Activated CD8-positive, alpha-beta T cell treated with anti-CD3 and anti-CD28 coated beads for 36 hours (primary cell): ENCODE measurements around the gene LINC01488. TPM values are rescaled to one million over a fixed set of nuclear protein-coding genes. Genes with fewer than 3 reads are reported as not detected.

Experiments
- ATAC-seq: fragments of 200-7000 bp; cut with Tn5 transposase; one replicate; pipeline ENCODE4 v1.10.0; 2021; ENCODE audit warnings: mild to moderate bottlenecking, moderate library complexity
- CTCF ChIA-PET: fragments of 350-600 bp; sonication (Branson Sonifier 250); formaldehyde crosslinking; loops from one replicate; lab custom pipeline; 2021; ENCODE audit warnings: antibody characterized with exemption; lab: Charles Lee
- POLR2A ChIA-PET: fragments of 350-600 bp; sonication (Branson Sonifier 250); formaldehyde crosslinking; loops from one replicate; lab custom pipeline; 2021; ENCODE audit warnings: antibody characterized with exemption; lab: Charles Lee
- DNase-seq: peaks from one replicate; pipeline ENCODE4 v3.0.0-alpha.2; 2020
- H3K27ac Mint-ChIP-seq: one replicate; pipeline ENCODE4 v1.8.0; 2021; ENCODE audit warnings: mild to moderate bottlenecking, mixed read lengths
- H3K27me3 Mint-ChIP-seq: one replicate; pipeline ENCODE4 v1.8.0; 2021; ENCODE audit warnings: mixed read lengths
- H3K36me3 Mint-ChIP-seq: one replicate; pipeline ENCODE4 v1.8.0; 2021; ENCODE audit warnings: low read depth, mixed read lengths
- H3K4me1 Mint-ChIP-seq: one replicate; pipeline ENCODE4 v1.8.0; 2021; ENCODE audit warnings: low read depth, mixed read lengths
- H3K4me3 Mint-ChIP-seq: one replicate; pipeline ENCODE4 v1.8.0; 2021; ENCODE audit warnings: mild to moderate bottlenecking, moderate library complexity, mixed read lengths
- H3K9me3 Mint-ChIP-seq: one replicate; pipeline ENCODE4 v1.8.0; 2021; ENCODE audit warnings: mixed read lengths
- CTCF ChIP-seq: fragments of 200-600 bp; IDR thresholded peaks from one replicate; pipeline ENCODE4 v1.8.0; 2022; ENCODE audit warnings: antibody characterized with exemption, mild to moderate bottlenecking
- intact Hi-C: fragments of 100-400 bp; cut with micrococcal nuclease; formaldehyde crosslinking; loops from one replicate; pipeline ENCODE4 v1.10.0; 2022
- total RNA-seq, 2 experiments: library from RNA; stranded (reverse); gene quantifications; one replicate each; pipeline ENCODE4 v1.2.3, GENCODE V29; 2021

Gene LINC01488
- total RNA-seq, 2 experiments from 2014 or later = not detected

- ChIA-PET POLR2A (no interaction called here), CTCF (no interaction called here)
- H3K27ac Mint-ChIP-seq = no peak overlapping the region
- no peak for DNase-seq
- H3K4me1 Mint-ChIP-seq = peaks cover 6% of the 10 kb centered on the region
- H3K9me3 Mint-ChIP-seq = no peaks in the 10 kb centered on the region
- intact Hi-C loops = no loop called here
- no peak overlapping the region for H3K4me3 Mint-ChIP-seq
- TF ChIP-seq CTCF = no peak
- no peaks in the 10 kb centered on the region for H3K36me3 Mint-ChIP-seq
- H3K27me3 Mint-ChIP-seq = peaks cover 31% of the 10 kb centered on the region
- ATAC-seq = no peak
These were observed 60.2 kb downstream of the LINC01488 start for GRCh38 chr11:69541501-69542313.

GRCh38 chr11:69542314-69543168 lies 61.1 kb downstream of the LINC01488 start:
- ChIA-PET CTCF (no interaction called here), POLR2A (no interaction called here)
- no peak for ATAC-seq
- no peak for DNase-seq
- no peak for TF ChIP-seq CTCF
- Mint-ChIP-seq H3K27ac (no peak overlapping the region), H3K4me1 (peaks cover 14% of the 10 kb centered on the region), H3K9me3 (no peaks in the 10 kb centered on the region), H3K27me3 (peaks cover 31% of the 10 kb centered on the region), H3K36me3 (no peaks in the 10 kb centered on the region), H3K4me3 (no peak overlapping the region)
- intact Hi-C loops = no loop called here

Other genes with a start within 250 kb of the LINC01488 start
- not detected for gene MYEOV, start 187.5 kb upstream of the LINC01488 start, total RNA-seq
- 1 to 10 TPM; 2.8 to 3.3 TPM for gene CCND1, start 159.5 kb downstream of the LINC01488 start, total RNA-seq
- gene LTO1, start 193.7 kb downstream of the LINC01488 start, total RNA-seq = 10 to 100 TPM; 14.9 to 15.9 TPM
- not detected for gene FGF19, start 222.4 kb downstream of the LINC01488 start, total RNA-seq